GM18867 (cell line): ENCODE data around the gene RASGRP3.
"Not testable (repeated sequence)": the region's sequence is repeated elsewhere in the genome, so short reads cannot be mapped to it uniquely, and the experiment has no call there.

Experiments
- ATAC-seq: cut with Tn5 transposase; IDR thresholded peaks from one replicate; pipeline ENCODE4 v1.9.1; 2021; ENCODE audit warnings: mild to moderate bottlenecking, moderate library complexity; ENCODE audit not compliant: unreplicated experiment

Gene RASGRP3

DNA sequence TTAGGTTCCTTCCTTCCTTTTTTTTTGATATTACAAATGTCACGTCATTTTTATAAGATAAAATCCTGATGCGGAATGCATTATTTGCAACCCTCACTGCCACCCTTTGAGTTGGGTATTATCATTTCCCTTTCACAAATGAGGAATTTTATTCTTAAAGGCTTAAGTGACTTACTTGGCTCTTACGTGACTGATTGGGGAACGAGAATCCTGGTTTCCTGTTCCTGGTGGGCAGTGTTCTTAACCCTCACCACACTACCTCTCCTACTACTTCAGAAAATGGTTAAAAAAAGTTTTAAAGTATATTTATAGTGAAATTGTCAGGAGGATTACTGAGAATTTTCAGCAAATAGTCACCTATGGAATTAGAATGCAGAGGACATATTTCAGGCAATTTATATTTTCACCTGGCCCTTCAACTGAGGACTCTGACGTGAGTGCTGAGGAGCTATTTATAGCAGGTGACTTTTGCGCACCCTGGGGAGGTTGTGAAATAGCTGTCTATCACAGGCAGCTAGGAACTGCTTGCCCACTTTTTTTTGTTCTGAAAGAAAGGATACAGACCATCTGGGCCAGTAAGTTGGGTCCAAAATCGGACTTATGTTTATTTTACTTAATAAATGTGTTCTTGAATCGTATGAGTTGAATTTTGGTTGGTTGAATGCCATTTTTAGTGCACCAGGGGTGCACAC, 18.7 kb upstream of the RASGRP3 start:
- peak; percentile 46 for ATAC-seq

- no peak for ATAC-seq
These were observed 18.1 kb upstream of the RASGRP3 start for GRCh38 chr2:33458248-33458819.

- no peak for ATAC-seq
These were observed 16.7 kb upstream of the RASGRP3 start for GRCh38 chr2:33459745-33460144.

- not testable (repeated sequence) for ATAC-seq
These were observed 13.9 kb upstream of the RASGRP3 start for GRCh38 chr2:33462512-33462911.

DNA sequence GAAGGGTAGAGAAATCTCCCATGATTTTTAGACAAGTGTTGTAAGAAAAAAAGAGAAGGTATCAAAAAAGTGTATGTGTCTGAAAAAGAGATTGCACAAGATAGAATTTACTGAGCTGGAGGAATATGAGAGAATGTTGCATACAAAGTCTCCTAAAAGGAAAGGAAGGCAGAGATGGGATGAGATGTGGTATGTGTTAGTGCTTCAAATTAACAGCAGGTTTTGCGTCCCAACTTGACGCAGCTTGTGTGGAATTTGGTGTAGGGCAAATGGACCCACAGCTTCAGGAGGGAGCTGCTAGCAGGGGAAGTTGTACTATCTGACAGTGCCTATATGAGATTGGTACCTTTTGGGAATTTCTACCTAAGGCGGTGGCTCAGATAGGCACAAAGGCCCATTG, 9.0 kb upstream of the RASGRP3 start:
- no peak for ATAC-seq

- no peak for ATAC-seq
These were observed 7.2 kb upstream of the RASGRP3 start for GRCh38 chr2:33469238-33469637.

DNA sequence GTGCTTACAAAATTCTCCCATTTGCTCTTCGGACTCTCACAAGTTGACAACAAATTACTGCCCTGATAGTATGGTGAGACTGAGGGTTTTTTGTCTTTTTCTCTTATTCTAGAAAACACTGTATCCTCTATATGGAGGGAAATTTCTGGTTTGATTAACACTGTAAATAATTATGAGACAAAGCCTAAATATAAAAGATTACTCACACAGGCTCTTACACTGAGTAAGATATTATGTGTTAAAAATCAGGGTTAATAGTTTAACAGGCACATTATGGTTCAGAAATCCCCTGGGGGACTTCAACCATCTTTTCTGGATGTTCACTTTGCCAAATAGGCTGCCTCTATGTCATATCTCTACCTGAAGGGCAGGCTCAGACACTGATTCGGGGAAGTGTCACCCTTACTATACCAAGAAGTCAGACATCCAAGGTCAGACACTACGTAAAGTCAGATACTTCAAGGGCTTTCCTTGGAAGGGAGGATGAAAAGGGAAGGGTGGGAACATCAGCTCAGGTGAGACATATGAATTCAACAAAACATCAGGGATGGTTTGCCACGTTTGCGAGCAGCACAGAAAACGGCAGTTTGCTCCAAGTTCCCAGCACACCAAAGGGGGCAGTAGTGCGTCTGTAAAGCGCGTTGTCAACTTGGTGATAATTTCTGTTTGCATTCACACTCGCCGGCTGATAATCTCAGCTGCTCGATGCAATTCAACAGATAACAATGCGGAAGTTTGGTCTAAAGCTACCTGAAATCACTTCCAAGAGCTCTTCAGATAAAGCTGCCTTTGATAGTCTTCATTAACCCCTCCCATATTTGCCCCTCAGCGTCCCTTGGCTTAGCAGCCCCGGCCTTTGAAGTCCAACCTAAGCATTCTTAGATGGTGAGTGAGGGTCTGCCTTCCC, 972 bp upstream of the RASGRP3 start:
- peak; percentile 51 for ATAC-seq

DNA sequence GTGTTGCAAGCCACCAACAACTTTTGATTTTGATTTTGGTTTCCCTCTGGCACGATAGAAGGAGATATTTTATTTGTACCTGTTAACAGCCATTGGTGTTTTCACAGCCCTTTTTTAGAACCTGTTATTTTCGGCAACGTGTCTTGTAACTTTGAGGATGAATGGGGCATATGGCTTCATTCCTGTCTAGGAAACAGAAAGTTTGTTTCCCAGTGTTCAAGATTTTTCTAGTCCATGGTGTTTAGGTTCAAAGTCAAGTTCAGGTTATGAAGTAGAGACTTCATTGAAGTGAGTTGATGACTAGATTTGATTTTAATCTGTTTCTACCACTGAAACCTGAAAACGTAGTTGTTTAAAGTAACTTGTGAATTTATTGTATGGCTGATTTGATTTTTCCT, 343 bp downstream of the RASGRP3 start:
- ATAC-seq: no peak

GRCh38 chr2:33477473-33478468, 1.3 kb downstream of the RASGRP3 start:
- ATAC-seq: peak; percentile 34

DNA sequence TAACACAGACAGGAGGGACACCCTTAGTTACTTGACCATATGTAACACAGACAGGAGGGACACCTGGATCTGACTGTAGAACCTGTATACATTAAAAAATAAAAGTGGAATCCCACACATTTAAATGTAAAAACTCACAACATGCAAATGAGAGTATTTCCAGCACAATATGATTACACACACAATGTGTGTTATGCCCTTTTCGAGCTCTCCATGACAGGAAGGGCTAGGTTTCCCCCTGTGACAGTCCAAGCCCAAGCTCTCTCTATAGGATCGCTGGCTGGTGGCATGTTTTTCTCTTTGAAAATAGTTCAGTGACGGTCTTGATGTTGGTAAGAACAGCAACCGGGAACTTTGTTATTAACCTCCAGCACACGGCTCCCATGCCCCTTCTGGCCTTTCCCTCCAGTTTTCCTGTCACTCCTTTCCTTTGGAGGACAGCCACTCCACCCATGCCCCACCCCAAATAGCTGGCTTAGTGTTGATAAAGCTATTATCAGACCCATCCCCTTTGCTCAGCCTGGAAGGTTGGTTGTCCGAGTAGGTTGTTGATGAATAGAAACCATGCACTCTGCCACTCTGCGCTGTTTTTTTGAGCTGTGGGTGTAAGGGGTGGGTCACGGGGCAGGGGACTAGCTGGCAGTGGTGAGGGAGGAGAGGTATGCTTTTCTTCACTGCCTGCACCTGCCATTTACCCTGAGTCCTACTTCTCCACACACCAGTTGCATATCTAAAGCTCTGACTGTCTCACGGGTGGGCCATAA, 2.7 kb downstream of the RASGRP3 start:
- peak; percentile 15 for ATAC-seq

- no peak for ATAC-seq
These were observed 6.1 kb downstream of the RASGRP3 start for GRCh38 chr2:33482518-33482917.

GRCh38 chr2:33484042-33484621, 7.7 kb downstream of the RASGRP3 start:
- ATAC-seq: no peak

DNA sequence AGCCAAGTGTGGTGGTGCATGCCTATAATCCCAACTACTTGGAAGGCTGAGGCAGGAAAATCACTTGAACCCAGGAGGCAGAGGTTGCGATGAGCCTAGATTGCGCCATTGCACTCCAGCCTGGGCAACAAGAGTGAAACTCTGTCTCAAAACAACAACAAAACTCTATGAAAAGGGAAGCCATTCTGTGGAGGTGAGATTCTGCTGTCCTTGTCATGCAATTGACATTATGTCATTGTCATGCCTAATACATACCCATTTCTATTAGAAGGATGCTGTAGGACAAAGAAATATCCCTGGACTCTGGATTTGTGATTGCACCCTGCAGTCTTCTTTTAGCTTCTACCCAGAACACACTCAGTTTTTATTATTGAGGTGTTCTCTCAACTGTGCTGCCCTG, 8.6 kb downstream of the RASGRP3 start:
- ATAC-seq: no peak

DNA sequence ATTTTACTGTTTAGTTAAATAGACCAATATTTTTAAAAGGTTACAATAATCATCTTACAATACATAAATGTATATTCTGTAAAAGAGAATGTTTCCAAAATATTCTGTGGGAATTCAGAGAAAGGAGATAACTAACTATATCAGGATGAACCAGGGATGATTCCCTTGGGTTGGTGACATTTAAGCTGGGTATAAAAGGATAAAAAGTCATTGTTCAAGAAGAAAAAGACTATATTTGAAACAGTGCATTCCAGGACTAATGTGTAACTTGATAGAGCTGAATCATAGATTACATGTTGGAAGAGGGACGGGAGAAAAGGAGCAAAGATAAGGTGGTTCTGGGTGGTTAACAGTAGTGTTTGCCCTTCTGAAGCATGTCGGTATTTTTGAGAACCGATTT, 10.1 kb downstream of the RASGRP3 start:
- ATAC-seq: no peak

GRCh38 chr2:33488178-33488690, 11.8 kb downstream of the RASGRP3 start:
- ATAC-seq: peak; percentile 43

DNA sequence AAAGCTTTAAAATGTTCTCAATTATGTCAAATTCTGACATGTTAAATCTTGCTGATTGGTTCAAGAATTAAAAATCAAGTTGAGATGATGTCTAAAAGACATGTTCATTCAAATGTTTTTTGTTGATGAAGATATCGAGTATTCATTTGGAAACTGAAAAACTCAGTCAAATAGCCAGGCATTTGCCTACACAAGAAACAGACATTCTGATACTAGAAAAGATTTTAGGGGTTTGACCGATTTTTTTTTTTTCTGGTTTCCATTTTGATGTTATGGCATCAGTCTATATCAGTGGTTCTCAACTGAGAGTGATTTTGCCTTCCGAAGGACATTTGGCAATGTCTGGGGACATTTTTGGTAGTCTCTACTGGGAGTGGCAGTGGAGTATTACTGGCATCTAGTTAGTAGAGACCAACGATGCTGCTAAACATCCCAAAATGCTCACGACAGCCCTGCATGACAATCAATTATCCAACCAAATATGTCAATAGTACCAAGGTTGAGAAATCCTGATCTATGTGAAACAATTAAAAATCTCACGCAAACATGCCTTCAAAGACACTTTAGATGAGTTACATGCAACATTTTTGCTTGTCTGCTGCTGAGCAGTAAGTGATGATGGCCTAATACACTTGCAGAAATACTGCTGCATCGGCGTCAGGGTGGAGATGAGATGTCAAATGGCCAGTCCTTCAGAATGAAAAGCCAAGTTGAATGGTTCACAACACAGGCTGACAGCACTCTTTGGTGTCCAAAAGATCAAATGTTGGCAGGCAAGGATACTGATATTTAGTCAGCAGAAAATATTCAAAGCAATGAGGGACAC, 12.5 kb downstream of the RASGRP3 start:
- ATAC-seq: peak; percentile 54

- ATAC-seq: no peak
These were observed 13.5 kb downstream of the RASGRP3 start for GRCh38 chr2:33489835-33490431.
